Mesenchymal stem cell (in vitro differentiated cells and primary cell): Measurements from ENCODE around the gene DHCR7.

Source experiments
- DNase-seq: peaks from one replicate; pipeline ENCODE4 v3.0.0-alpha.2; 2013
- H2AFZ ChIP-seq: one replicate; pipeline ENCODE4 v1.6.1; 2013; ENCODE audit warnings: low read depth, mild to moderate bottlenecking, control low read depth, inconsistent platforms, low read length, moderate library complexity
- H2AK5ac ChIP-seq: 2 replicates; pipeline ENCODE4 v1.6.1; 2013; ENCODE audit warnings: low read length, moderate library complexity, mild to moderate bottlenecking, inconsistent platforms; ENCODE audit not compliant: severe bottlenecking
- H2BK120ac ChIP-seq: one replicate; pipeline ENCODE4 v1.6.1; 2013; ENCODE audit warnings: low read depth, mild to moderate bottlenecking, inconsistent platforms, low read length, moderate library complexity
- H2BK12ac ChIP-seq, 2 experiments: one replicate each; pipeline ENCODE4 v1.6.1; 2013; ENCODE audit warnings: inconsistent platforms in 2 of 2, low read length in 2 of 2, mild to moderate bottlenecking in 2 of 2, moderate library complexity in 2 of 2, control low read depth in 1 of 2
- H2BK15ac ChIP-seq: one replicate; pipeline ENCODE4 v1.6.1; 2013; ENCODE audit warnings: mild to moderate bottlenecking, low read depth, inconsistent platforms; ENCODE audit not compliant: poor library complexity, severe bottlenecking
- H2BK5ac ChIP-seq: 2 replicates; pipeline ENCODE4 v1.6.1; 2013; ENCODE audit warnings: low read depth, mild to moderate bottlenecking, low read length, control low read depth, inconsistent platforms; ENCODE audit not compliant: poor library complexity, severe bottlenecking
- H3K14ac ChIP-seq, 2 experiments: one replicate each; pipeline ENCODE4 v1.6.1; 2013; ENCODE audit warnings: inconsistent platforms in 2 of 2, low read length in 2 of 2, control low read depth in 1 of 2, mild to moderate bottlenecking in 1 of 2, moderate library complexity in 1 of 2
- H3K18ac ChIP-seq, 2 experiments: one replicate each; pipeline ENCODE4 v1.6.1; 2013; ENCODE audit warnings: inconsistent platforms in 2 of 2, low read length in 2 of 2, control low read depth in 1 of 2, low read depth in 1 of 2, mild to moderate bottlenecking in 1 of 2
- H3K23ac ChIP-seq, 2 experiments: one replicate each; pipeline ENCODE4 v1.6.1; 2013; ENCODE audit warnings: inconsistent platforms in 2 of 2, low read length in 2 of 2, mild to moderate bottlenecking in 2 of 2, moderate library complexity in 2 of 2, control low read depth in 1 of 2
- H3K27ac ChIP-seq: 2 replicates; pipeline ENCODE4 v1.5.1; 2013; ENCODE audit warnings: mild to moderate bottlenecking, moderate library complexity, low read length, control low read depth, inconsistent platforms; ENCODE audit not compliant: poor library complexity, severe bottlenecking
- H3K27me3 ChIP-seq, 2 experiments: 2 replicates each; pipeline versions ENCODE4 v1.6.1 to v1.7.0; 2013; ENCODE audit warnings: low read length in 2 of 2, mild to moderate bottlenecking in 2 of 2, moderate library complexity in 2 of 2, control low read depth in 1 of 2, inconsistent platforms in 1 of 2; ENCODE audit not compliant: control insufficient read depth in 1 of 2, insufficient read depth in 1 of 2
- H3K36me3 ChIP-seq, 2 experiments: 2 replicates each; pipeline versions ENCODE4 v1.6.1 to v1.7.0; 2013; ENCODE audit warnings: low read length in 2 of 2, control low read depth in 1 of 2, inconsistent platforms in 1 of 2, low read depth in 1 of 2, mild to moderate bottlenecking in 1 of 2; ENCODE audit not compliant: insufficient read depth in 2 of 2, control insufficient read depth in 1 of 2
- H3K4ac ChIP-seq, 2 experiments: one replicate each; pipeline ENCODE4 v1.6.1; 2013; ENCODE audit warnings: inconsistent platforms in 2 of 2, low read length in 2 of 2, mild to moderate bottlenecking in 2 of 2, moderate library complexity in 2 of 2, control low read depth in 1 of 2, low read depth in 1 of 2
- H3K4me1 ChIP-seq: 2 replicates; pipeline ENCODE4 v1.6.1; 2013; ENCODE audit warnings: low read depth, low read length, control low read depth; ENCODE audit not compliant: control insufficient read depth, insufficient read depth
- H3K4me2 ChIP-seq: 2 replicates; pipeline ENCODE4 v1.6.1; 2013; ENCODE audit warnings: low read length, mild to moderate bottlenecking, inconsistent platforms; ENCODE audit not compliant: poor library complexity, severe bottlenecking
- H3K4me3 ChIP-seq, 2 experiments: 2 replicates each; pipeline versions ENCODE4 v1.5.1 to v1.7.0; 2013; ENCODE audit warnings: low read length in 2 of 2, mild to moderate bottlenecking in 2 of 2, control low read depth in 1 of 2, low read depth in 1 of 2; ENCODE audit not compliant: insufficient read depth in 1 of 2
- H3K79me1 ChIP-seq: replicated peaks from 2 replicates; pipeline ENCODE4 v1.6.1; 2013; ENCODE audit warnings: mild to moderate bottlenecking, control low read depth, low read length, inconsistent platforms; ENCODE audit not compliant: poor library complexity, severe bottlenecking
- H3K9ac ChIP-seq: 2 replicates; pipeline ENCODE4 v1.7.0; 2013; ENCODE audit warnings: mild to moderate bottlenecking, low read length, moderate library complexity
- H3K9me3 ChIP-seq: 2 replicates; pipeline ENCODE4 v1.7.0; 2013; ENCODE audit warnings: mild to moderate bottlenecking, low read length; ENCODE audit not compliant: control insufficient read depth
- H4K8ac ChIP-seq: one replicate; pipeline ENCODE4 v1.6.1; 2013; ENCODE audit warnings: inconsistent platforms, mild to moderate bottlenecking, low read length, moderate library complexity
- H4K91ac ChIP-seq: one replicate; pipeline ENCODE4 v1.6.1; 2013; ENCODE audit warnings: mild to moderate bottlenecking, low read length, inconsistent platforms
- WGBS: methylation state at CpG from one replicate; pipeline ENCODE4 v1.1.7; 2013; ENCODE audit warnings: mixed read lengths; 5-methylcytosine and 5-hydroxymethylcytosine counted together

DHCR7 gene

GRCh38 chr11:71440021-71440755 is 8.0 kb downstream of the DHCR7 start:
- H3K79me1 ChIP-seq = peaks cover 21% of the 10 kb centered on the region
- H3K14ac ChIP-seq = no peak overlapping the region
- H3K36me3 ChIP-seq = peaks cover 70 to 85% of the 10 kb centered on the region in 2 experiments
- no peak overlapping the region for H3K4ac ChIP-seq
- H3K9ac ChIP-seq = no peak overlapping the region
- H2BK12ac ChIP-seq = no peak overlapping the region
- WGBS = 97% methylated on average over 6 of the region's 6 CpGs
- H3K27ac ChIP-seq = no peak overlapping the region
- no peak overlapping the region for H4K8ac ChIP-seq
- H2BK15ac ChIP-seq = no peak overlapping the region
- no peak overlapping the region for H3K23ac ChIP-seq
- no peak overlapping the region for H3K18ac ChIP-seq
- no peak overlapping the region for H3K4me3 ChIP-seq
- H2BK5ac ChIP-seq = no peak overlapping the region
- no peak overlapping the region for H2AFZ ChIP-seq
- no peak for DNase-seq
- no peak overlapping the region for H2BK120ac ChIP-seq
- no peak overlapping the region for H3K4me2 ChIP-seq
- no peaks in the 10 kb centered on the region for H3K27me3 ChIP-seq
- no peaks in the 10 kb centered on the region for H3K4me1 ChIP-seq
- H2AK5ac ChIP-seq = no peak overlapping the region
- H4K91ac ChIP-seq = no peak overlapping the region
- H3K9me3 ChIP-seq = no peaks in the 10 kb centered on the region

- no peak overlapping the region for H2BK120ac ChIP-seq
- no peak for DNase-seq
- no peak overlapping the region for H3K4ac ChIP-seq
- no peak overlapping the region for H4K91ac ChIP-seq
- H3K4me2 ChIP-seq = no peak overlapping the region
- 97% methylated on average over 19 of the region's 19 CpGs for WGBS
- no peak overlapping the region for H3K27ac ChIP-seq
- H3K9ac ChIP-seq = no peak overlapping the region
- no peak overlapping the region for H2AFZ ChIP-seq
- no peak overlapping the region for H2AK5ac ChIP-seq
- no peak overlapping the region for H3K23ac ChIP-seq
- no peak overlapping the region for H2BK15ac ChIP-seq
- no peak overlapping the region for H2BK12ac ChIP-seq
- H4K8ac ChIP-seq = no peak overlapping the region
- no peak overlapping the region for H3K14ac ChIP-seq
- H3K9me3 ChIP-seq = no peaks in the 10 kb centered on the region
- H3K4me1 ChIP-seq = no peaks in the 10 kb centered on the region
- peaks cover 10% of the 10 kb centered on the region for H3K79me1 ChIP-seq
- H2BK5ac ChIP-seq = no peak overlapping the region
- H3K36me3 ChIP-seq = peaks cover 54 to 87% of the 10 kb centered on the region in 2 experiments
- H3K4me3 ChIP-seq = no peak overlapping the region
- H3K18ac ChIP-seq = no peak overlapping the region
- no peaks in the 10 kb centered on the region for H3K27me3 ChIP-seq
Observed at GRCh38 chr11:71438650-71439049, 9.5 kb downstream of the DHCR7 start.

GRCh38 chr11:71437879-71438278 is 10.3 kb downstream of the DHCR7 start:
- H3K27me3 ChIP-seq = no peaks in the 10 kb centered on the region
- no peak overlapping the region for H3K9ac ChIP-seq
- H3K4me1 ChIP-seq = no peaks in the 10 kb centered on the region
- no peak overlapping the region for H2BK12ac ChIP-seq
- H2AK5ac ChIP-seq = no peak overlapping the region
- peaks cover 6% of the 10 kb centered on the region for H3K79me1 ChIP-seq
- H3K27ac ChIP-seq = no peak overlapping the region
- H3K14ac ChIP-seq = no peak overlapping the region
- H2BK5ac ChIP-seq = no peak overlapping the region
- no peak overlapping the region for H2AFZ ChIP-seq
- H2BK120ac ChIP-seq = no peak overlapping the region
- no peak for DNase-seq
- no peak overlapping the region for H3K18ac ChIP-seq
- no peak overlapping the region for H3K4me2 ChIP-seq
- H3K23ac ChIP-seq = no peak overlapping the region
- peaks cover 46 to 81% of the 10 kb centered on the region in 2 experiments for H3K36me3 ChIP-seq
- no peak overlapping the region for H3K4me3 ChIP-seq
- 87% methylated on average over 13 of the region's 13 CpGs for WGBS
- no peak overlapping the region for H4K8ac ChIP-seq
- no peaks in the 10 kb centered on the region for H3K9me3 ChIP-seq
- H2BK15ac ChIP-seq = no peak overlapping the region
- no peak overlapping the region for H3K4ac ChIP-seq
- no peak overlapping the region for H4K91ac ChIP-seq

GRCh38 chr11:71437399-71437798 is 10.8 kb downstream of the DHCR7 start:
- Histone ChIP-seq H3K4ac (no peak overlapping the region), H4K91ac (no peak overlapping the region), H2BK5ac (no peak overlapping the region), H3K27me3 (no peaks in the 10 kb centered on the region), H2AFZ (no peak overlapping the region), H3K4me2 (no peak overlapping the region), H3K4me1 (no peaks in the 10 kb centered on the region), H3K18ac (no peak overlapping the region), H3K23ac (no peak overlapping the region), H2AK5ac (no peak overlapping the region), H3K14ac (no peak overlapping the region), H3K9me3 (no peaks in the 10 kb centered on the region), H2BK15ac (no peak overlapping the region), H3K36me3 (peaks cover 43 to 76% of the 10 kb centered on the region in 2 experiments), H3K4me3 (no peak overlapping the region), H4K8ac (no peak overlapping the region), H2BK12ac (no peak overlapping the region), H3K79me1 (peaks cover 5% of the 10 kb centered on the region), H3K9ac (no peak overlapping the region), H2BK120ac (no peak overlapping the region), H3K27ac (no peak overlapping the region)
- 98% methylated on average over 5 of the region's 6 CpGs for WGBS
- DNase-seq = no peak
